Coronary artery (tissue), 2 donors: ENCODE results near the gene CUX1.

ENCODE experiments used
- DNase-seq: peaks from one replicate; pipeline ENCODE4 v3.0.0-alpha.2; 2017; ENCODE audit warnings: low spot score
- H3K27ac ChIP-seq, 2 donors: fragments of 200-600 bp; sonication (generic); one replicate each; pipeline ENCODE4 v1.5.1; 2016 to 2019
- H3K4me3 ChIP-seq: fragments of 200-600 bp; sonication (generic); 2 replicates; pipeline ENCODE4 v1.5.1; 2016; ENCODE audit warnings: mild to moderate bottlenecking, moderate library complexity
- TF ChIP-seq, protein P1 (sequence below): fragments of 200-600 bp; sonication (generic); IDR thresholded peaks from one replicate; pipeline ENCODE4 v1.5.1; 2019; ENCODE audit warnings: antibody characterized with exemption

CUX1 gene

DNA sequence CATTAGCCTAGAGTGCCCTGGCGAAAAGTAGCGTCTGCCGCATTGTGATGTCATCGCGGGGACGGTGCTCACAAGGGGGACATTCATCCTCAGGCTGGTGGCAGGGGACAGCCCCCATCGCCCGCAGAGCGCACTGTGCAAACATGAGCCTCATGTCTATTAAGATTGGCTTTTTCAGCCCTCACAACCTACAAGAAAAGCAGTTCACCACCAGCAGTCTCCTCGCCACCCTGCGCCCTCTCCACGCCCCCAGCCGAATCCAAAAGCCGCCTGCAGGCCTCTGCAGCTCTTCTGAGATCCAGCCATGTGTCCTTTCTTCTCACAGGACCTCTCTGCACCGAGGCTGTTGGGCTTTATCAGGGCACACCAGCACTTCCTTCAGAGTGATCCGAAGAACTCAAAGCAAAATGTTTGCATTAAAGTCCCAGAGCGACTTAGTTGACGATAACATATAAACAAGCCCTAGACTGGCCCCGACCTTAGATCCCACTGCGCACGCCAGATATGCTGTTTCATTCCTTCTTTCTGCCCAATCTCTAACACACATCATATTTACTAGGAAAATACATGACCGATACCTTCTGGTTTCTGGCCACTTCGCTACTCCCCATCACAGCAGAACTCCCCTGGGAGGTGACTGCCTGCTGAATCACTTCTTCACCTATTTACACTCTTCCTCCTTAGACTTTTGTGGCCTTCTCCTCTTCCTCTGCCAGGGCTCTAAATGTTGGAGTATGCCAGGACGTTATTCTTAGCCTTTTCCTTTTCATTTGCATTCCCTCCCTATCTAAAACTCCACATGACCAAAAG, 263.2 kb downstream of the CUX1 start:
- no peak for DNase-seq
- Histone ChIP-seq H3K27ac (no peak overlapping the region), H3K4me3 (no peak overlapping the region)
- TF ChIP-seq, protein P1, sequence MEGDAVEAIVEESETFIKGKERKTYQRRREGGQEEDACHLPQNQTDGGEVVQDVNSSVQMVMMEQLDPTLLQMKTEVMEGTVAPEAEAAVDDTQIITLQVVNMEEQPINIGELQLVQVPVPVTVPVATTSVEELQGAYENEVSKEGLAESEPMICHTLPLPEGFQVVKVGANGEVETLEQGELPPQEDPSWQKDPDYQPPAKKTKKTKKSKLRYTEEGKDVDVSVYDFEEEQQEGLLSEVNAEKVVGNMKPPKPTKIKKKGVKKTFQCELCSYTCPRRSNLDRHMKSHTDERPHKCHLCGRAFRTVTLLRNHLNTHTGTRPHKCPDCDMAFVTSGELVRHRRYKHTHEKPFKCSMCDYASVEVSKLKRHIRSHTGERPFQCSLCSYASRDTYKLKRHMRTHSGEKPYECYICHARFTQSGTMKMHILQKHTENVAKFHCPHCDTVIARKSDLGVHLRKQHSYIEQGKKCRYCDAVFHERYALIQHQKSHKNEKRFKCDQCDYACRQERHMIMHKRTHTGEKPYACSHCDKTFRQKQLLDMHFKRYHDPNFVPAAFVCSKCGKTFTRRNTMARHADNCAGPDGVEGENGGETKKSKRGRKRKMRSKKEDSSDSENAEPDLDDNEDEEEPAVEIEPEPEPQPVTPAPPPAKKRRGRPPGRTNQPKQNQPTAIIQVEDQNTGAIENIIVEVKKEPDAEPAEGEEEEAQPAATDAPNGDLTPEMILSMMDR: no peak

GRCh38 chr7:102081244-102081627, 263.8 kb downstream of the CUX1 start:
- no peak for DNase-seq
- TF ChIP-seq, protein P1: no peak

GRCh38 chr7:102082693-102083368, 265.4 kb downstream of the CUX1 start:
- no peak overlapping the region for H3K4me3 ChIP-seq
- H3K27ac ChIP-seq: no peak overlapping the region
- TF ChIP-seq, protein P1: no peak
- no peak for DNase-seq

More at GRCh38 chr7:102081244-102081627, 263.8 kb downstream of the CUX1 start:
- Histone ChIP-seq H3K4me3 (no peak overlapping the region), H3K27ac (no peak overlapping the region)

DNA sequence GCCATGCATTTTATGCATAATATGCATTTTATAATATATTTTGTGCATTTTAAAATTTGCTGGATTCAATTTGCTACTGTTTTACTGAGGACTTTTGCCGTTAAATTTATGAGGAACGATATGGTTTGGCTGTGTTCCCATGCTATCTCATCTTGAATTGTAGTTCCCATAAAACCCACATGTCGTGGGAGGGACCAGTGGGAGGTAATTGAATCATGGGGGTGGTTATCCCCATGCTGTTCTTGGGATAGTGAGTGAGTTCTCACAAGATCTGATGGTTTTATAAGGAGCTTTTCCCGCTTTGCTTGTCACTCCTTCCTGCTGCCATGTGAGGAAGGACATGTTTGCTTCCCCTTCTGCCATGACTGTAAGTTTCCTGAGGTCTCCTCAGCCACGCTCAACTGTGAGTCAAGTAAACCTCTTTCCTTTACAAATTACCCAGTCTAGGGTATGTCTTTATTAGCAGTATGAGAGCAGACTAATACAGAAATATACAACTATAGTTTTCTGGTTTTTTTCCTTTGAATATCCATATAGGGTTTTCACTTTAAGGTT, 267.9 kb downstream of the CUX1 start:
- DNase-seq: no peak

DNA sequence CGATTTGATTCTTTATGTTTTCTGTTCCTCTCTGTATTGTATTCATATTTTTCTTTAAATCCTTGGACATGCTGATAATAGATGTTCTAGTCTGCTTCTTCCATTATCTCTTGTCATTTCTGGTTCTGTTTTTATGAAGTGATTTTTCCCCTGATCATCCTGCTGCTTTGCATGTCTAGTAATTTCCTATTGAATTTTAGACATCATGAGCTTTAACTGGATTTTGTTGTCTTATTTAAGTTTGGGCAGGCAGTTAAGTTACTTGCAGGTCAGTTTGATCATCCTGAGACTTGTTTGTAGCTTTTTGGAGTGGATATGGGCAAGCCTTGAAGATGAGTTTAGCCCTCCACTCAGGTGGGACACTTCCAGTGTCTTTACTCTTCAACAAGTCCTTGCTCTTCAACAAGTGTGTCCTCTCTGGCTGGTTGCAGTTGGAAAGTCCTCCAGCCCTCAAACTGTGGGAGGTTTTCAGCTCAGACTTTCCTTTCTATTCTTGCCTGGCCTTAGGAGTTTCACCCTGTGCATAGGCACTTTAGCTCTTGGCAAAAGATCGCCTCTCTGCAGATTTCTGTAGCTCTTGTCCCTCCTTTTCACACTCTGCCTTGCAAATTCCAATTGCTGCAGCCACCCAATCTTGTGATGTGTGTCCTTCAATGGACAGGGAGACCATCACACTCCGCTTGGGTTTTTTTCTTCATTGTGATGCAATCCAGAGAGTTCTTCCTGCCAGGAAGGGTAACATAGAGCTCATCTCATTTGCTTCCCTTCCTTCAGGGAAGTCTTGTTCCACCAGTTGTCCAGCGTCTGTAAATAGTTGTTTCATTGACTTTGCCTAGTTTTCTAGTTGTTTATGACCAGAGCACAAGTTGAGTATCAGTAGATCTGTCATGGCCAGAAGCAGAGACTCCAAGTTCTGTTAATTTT, 272.0 kb downstream of the CUX1 start:
- H3K4me3 ChIP-seq: no peak overlapping the region
- no peak overlapping the region for H3K27ac ChIP-seq
- TF ChIP-seq, protein P1: no peak
- DNase-seq: no peak

More for the DNA sequence above, 267.9 kb downstream of the CUX1 start:
- H3K4me3 ChIP-seq: no peak overlapping the region
- TF ChIP-seq, protein P1: no peak
- H3K27ac ChIP-seq: no peak overlapping the region

DNA sequence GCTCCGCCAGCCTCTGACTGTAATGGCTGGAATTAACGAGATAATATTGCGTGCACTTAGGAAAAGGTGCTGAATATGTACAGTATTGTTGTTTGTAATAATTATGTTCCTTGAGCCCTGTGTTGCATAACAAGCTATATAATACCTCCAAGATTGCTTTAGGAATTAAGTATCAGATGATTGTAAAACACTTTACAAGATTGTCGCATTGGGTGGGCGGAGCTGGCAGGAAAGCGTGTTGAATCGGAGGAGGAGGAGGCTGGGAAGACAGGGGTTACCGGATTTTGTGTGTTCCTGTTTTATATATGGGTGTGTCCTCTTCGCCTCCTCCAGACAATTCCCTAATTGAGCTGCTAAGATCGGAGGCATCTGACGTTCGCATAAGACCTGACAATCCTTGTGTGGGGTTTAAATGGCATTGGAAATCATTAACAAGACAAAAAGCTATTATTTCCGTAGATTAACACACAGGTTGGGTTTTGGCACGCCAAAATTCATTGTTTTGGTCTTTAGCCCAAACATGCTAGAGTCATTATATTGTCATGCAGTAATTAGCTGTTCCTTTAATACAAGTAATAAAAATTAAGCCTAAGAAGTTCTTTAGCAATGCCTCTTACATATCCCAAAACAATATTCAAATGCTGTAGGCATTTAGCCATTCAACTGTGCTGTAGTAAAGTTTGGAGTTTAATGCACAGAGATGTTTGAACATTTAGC, 276.3 kb downstream of the CUX1 start:
- H3K27ac ChIP-seq: no peak overlapping the region
- H3K4me3 ChIP-seq: no peak overlapping the region
- no peak for DNase-seq
- TF ChIP-seq, protein P1: no peak
